ENCODE measurements around the gene TBC1D13. TPM values are rescaled to one million over a fixed set of nuclear protein-coding genes. Genes with fewer than 3 reads are reported as not detected.
"Not testable (repeated sequence)": the region's sequence is repeated elsewhere in the genome, so short reads cannot be mapped to it uniquely, and the experiment has no call there.

The TBC1D13 gene
- total RNA-seq, 1 donor: 17.0 TPM

DNA sequence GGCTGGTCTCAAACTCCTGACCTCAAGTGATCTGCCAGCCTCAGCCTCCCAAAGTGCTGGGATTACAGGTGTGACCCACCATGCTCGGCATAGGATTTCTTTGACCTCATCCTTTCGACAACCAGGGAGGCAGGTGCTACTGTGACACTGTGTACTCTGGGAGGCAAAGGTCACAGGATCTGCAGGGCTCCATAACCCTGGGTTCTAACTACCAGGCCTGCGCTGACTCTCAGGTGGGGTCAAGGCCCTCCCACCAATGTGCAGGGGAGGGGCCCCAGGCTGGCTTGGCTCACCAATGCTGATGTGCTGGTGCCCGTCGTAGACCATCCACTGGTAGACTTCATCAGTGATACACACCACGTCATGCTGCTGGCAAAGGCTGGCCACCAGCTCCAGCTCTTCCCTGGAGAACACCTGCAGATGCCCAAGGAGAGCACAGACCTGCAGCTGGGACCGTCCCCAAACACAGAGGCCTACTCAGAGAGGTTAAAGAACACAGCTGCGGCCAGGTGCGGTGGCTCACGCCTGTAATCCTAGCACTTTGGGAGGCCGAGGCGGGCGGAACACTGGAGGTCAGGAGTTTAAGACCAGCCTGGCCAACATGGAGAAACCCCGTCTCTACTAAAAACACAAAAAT lies 49.6 kb downstream of the TBC1D13 start:
- TF ChIP-seq, protein P1, sequence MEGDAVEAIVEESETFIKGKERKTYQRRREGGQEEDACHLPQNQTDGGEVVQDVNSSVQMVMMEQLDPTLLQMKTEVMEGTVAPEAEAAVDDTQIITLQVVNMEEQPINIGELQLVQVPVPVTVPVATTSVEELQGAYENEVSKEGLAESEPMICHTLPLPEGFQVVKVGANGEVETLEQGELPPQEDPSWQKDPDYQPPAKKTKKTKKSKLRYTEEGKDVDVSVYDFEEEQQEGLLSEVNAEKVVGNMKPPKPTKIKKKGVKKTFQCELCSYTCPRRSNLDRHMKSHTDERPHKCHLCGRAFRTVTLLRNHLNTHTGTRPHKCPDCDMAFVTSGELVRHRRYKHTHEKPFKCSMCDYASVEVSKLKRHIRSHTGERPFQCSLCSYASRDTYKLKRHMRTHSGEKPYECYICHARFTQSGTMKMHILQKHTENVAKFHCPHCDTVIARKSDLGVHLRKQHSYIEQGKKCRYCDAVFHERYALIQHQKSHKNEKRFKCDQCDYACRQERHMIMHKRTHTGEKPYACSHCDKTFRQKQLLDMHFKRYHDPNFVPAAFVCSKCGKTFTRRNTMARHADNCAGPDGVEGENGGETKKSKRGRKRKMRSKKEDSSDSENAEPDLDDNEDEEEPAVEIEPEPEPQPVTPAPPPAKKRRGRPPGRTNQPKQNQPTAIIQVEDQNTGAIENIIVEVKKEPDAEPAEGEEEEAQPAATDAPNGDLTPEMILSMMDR (IDR thresholded peaks at IDR 0.05; ENCODE audit: extremely low read depth, low read depth, low read length): no peak
- Histone ChIP-seq H3K79me2 (ENCODE audit: insufficient read depth, low read length) (no peaks in the 10 kb centered on the region), H3K9me3 (ENCODE audit: low read depth, low read length) (no peaks in the 10 kb centered on the region), H3K4me1 (ENCODE audit: insufficient read depth, low read length) (no peaks in the 10 kb centered on the region), H3K4me2 (ENCODE audit: insufficient read depth, low read length) (no peak overlapping the region), H3K36me3 (ENCODE audit: insufficient read depth, low read length) (no peaks in the 10 kb centered on the region), H2AFZ (ENCODE audit: low read length) (no peak overlapping the region), H4K20me1 (ENCODE audit: insufficient read depth, low read length) (no peaks in the 10 kb centered on the region), H3K27me3 (ENCODE audit: insufficient read depth, low read length) (no peaks in the 10 kb centered on the region), H3K27ac (ENCODE audit: low read depth, low read length) (no peak overlapping the region), H3K4me3 (ENCODE audit: insufficient read depth, low read length) (no peak overlapping the region)
- no peak for DNase-seq (ENCODE audit: insufficient read length, low spot score, missing footprints)

DNA sequence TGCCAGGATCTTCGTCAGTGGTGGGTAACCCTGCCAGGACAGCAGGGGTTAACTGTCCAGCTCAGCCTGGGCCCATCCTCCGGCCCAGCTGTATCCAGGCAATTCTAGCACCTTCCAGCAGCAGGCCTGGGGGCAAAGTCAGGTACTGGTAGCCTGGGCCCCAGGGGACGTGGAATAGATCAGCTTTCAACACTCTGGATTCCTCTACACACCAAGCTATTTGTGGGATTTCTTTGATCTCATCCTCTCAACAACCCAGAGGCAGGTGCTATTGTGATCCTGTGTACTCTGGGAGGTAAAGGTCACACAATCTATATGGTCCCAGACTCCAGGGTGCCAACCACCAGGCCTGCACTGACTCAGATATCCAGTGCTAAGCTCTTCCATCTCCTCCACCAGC lies 51.3 kb downstream of the TBC1D13 start:
- H2AFZ ChIP-seq (ENCODE audit: low read length): no peak overlapping the region
- TF ChIP-seq, protein P1 (IDR thresholded peaks at IDR 0.05; ENCODE audit: extremely low read depth, low read depth, low read length): no peak
- H3K4me1 ChIP-seq (ENCODE audit: insufficient read depth, low read length): no peaks in the 10 kb centered on the region
- H3K27me3 ChIP-seq (ENCODE audit: insufficient read depth, low read length): no peaks in the 10 kb centered on the region
- no peak overlapping the region for H3K4me2 ChIP-seq (ENCODE audit: insufficient read depth, low read length)
- H3K9me3 ChIP-seq (ENCODE audit: low read depth, low read length): no peaks in the 10 kb centered on the region
- no peaks in the 10 kb centered on the region for H4K20me1 ChIP-seq (ENCODE audit: insufficient read depth, low read length)
- H3K4me3 ChIP-seq (ENCODE audit: insufficient read depth, low read length): no peak overlapping the region
- no peak overlapping the region for H3K27ac ChIP-seq (ENCODE audit: low read depth, low read length)
- DNase-seq (ENCODE audit: insufficient read length, low spot score, missing footprints): no peak
- H3K36me3 ChIP-seq (ENCODE audit: insufficient read depth, low read length): no peaks in the 10 kb centered on the region
- no peaks in the 10 kb centered on the region for H3K79me2 ChIP-seq (ENCODE audit: insufficient read depth, low read length)

DNA sequence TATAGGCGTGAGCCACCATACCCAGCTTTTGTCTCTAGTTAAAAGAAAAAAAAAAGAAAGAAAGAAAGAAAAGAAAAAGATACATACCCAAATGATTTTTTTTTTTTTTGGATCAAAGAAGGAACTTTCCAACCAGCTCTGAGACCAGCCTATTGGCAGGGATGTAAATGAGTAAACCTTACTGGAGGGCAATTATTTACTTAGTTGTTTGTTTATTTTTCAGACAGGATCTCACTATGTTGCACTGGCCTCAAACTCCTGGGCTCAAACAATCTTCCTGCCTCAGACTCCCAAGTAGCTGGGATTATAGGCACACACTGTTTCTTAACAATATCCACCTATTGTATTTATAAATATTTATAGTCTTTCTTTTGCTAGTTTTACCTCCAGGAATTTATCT lies 53.5 kb downstream of the TBC1D13 start:
- no peak for DNase-seq (ENCODE audit: insufficient read length, low spot score, missing footprints)
- H2AFZ ChIP-seq (ENCODE audit: low read length): no peak overlapping the region
- no peaks in the 10 kb centered on the region for H3K79me2 ChIP-seq (ENCODE audit: insufficient read depth, low read length)
- H3K4me1 ChIP-seq (ENCODE audit: insufficient read depth, low read length): no peaks in the 10 kb centered on the region
- H3K27ac ChIP-seq (ENCODE audit: low read depth, low read length): no peak overlapping the region
- no peaks in the 10 kb centered on the region for H3K9me3 ChIP-seq (ENCODE audit: low read depth, low read length)
- no peaks in the 10 kb centered on the region for H4K20me1 ChIP-seq (ENCODE audit: insufficient read depth, low read length)
- TF ChIP-seq, protein P1 (IDR thresholded peaks at IDR 0.05; ENCODE audit: extremely low read depth, low read depth, low read length): no peak
- no peaks in the 10 kb centered on the region for H3K36me3 ChIP-seq (ENCODE audit: insufficient read depth, low read length)
- no peak overlapping the region for H3K4me2 ChIP-seq (ENCODE audit: insufficient read depth, low read length)
- H3K4me3 ChIP-seq (ENCODE audit: insufficient read depth, low read length): no peak overlapping the region
- H3K27me3 ChIP-seq (ENCODE audit: insufficient read depth, low read length): no peaks in the 10 kb centered on the region

DNA sequence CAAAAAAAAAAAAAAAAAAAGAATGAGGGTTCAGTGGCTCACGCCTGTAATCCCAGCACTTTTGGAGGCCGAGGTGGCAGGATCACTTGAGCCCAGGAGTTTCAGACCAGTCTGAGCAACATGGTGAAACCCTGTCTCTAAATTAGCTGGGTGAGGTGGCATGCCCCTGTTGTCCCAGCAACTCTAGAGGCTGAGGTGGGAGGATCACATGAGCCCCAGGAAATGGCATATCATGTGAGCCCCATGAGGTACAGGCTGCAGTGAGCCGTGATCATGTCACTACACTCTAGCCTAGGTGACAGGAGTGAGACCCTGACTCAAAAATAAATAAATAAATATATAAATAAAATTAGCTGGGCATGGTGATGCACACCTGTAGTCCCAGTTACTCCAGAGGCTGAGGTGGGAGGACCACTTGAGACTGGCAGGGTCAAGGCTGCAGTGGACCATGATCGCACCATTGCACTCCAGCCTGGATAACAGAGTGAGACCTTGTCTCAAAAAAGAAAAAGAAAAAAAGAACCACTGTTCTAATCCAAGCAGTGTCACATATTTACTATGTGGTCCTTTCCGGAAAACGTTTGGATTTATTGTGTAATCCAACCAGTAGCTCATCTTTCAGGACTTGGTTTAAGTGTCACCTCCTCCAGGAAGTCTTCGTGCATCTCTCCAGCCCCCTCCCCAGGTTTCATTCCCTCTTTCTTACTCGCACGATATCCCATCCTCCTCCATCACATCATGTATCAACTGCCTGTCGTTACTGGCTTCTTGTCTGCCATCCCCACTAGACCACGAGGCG lies 54.8 kb downstream of the TBC1D13 start:
- Histone ChIP-seq H3K4me2 (ENCODE audit: insufficient read depth, low read length) (no peak overlapping the region), H3K79me2 (ENCODE audit: insufficient read depth, low read length) (no peaks in the 10 kb centered on the region), H3K9me3 (ENCODE audit: low read depth, low read length) (no peaks in the 10 kb centered on the region), H3K36me3 (ENCODE audit: insufficient read depth, low read length) (no peaks in the 10 kb centered on the region), H3K27ac (ENCODE audit: low read depth, low read length) (no peak overlapping the region), H2AFZ (ENCODE audit: low read length) (no peak overlapping the region), H3K4me1 (ENCODE audit: insufficient read depth, low read length) (no peaks in the 10 kb centered on the region), H3K4me3 (ENCODE audit: insufficient read depth, low read length) (no peak overlapping the region), H4K20me1 (ENCODE audit: insufficient read depth, low read length) (no peaks in the 10 kb centered on the region), H3K27me3 (ENCODE audit: insufficient read depth, low read length) (no peaks in the 10 kb centered on the region)
- TF ChIP-seq, protein P1 (IDR thresholded peaks at IDR 0.05; ENCODE audit: extremely low read depth, low read depth, low read length): no peak
- DNase-seq (ENCODE audit: insufficient read length, low spot score, missing footprints): no peak

DNA sequence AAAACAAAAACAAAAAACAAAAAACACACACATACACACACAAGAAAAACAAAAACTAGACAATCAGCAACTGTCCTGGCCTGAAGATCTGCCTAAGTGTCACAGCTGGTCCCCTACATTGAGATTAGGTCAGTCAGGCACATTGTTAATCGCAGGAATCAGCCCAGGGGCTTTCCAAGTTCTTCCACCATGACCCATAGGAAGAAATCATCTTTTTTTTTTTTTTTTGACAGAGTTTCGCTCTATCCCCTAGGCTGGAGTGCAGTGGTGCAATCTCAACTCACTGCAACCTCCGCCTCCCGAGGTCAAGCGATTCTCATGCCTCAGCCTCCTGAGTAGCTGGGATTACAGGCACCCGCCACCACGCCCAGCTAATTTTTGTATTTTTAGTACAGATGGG lies 56.1 kb downstream of the TBC1D13 start:
- not testable (repeated sequence) for H3K36me3 ChIP-seq (ENCODE audit: insufficient read depth, low read length); H3K27me3 ChIP-seq (ENCODE audit: insufficient read depth, low read length); H2AFZ ChIP-seq (ENCODE audit: low read length); H3K4me1 ChIP-seq (ENCODE audit: insufficient read depth, low read length); H3K9me3 ChIP-seq (ENCODE audit: low read depth, low read length); H4K20me1 ChIP-seq (ENCODE audit: insufficient read depth, low read length); H3K79me2 ChIP-seq (ENCODE audit: insufficient read depth, low read length); H3K4me2 ChIP-seq (ENCODE audit: insufficient read depth, low read length); H3K4me3 ChIP-seq (ENCODE audit: insufficient read depth, low read length); H3K27ac ChIP-seq (ENCODE audit: low read depth, low read length); DNase-seq (ENCODE audit: insufficient read length, low spot score, missing footprints)

Measured in osteoblast (primary cell).